Measurements from ENCODE around the gene ARL16. TPM values are rescaled to one million over a fixed set of nuclear protein-coding genes. Genes with fewer than 3 reads are reported as not detected.

The ARL16 gene
- total and polyA plus RNA-seq, 2 experiments from 2014 or later = 40.4 to 54.9 TPM

- TF ChIP-seq CTCF (conservative IDR thresholded peaks at IDR 0.05; ENCODE audit: low read depth in 2 of 2) (no peak), ZNF114 (CRISPR knock-in tag; IDR thresholded peaks at IDR 0.05) (no peak), CREB1 (CRISPR knock-in tag; IDR thresholded peaks at IDR 0.05; ENCODE audit: low read depth) (no peak), ZNF462 (CRISPR knock-in tag; IDR thresholded peaks at IDR 0.05) (no peak), JUNB (IDR thresholded peaks at IDR 0.05; ENCODE audit: unreplicated experiment) (no peak), ZNF331 (CRISPR knock-in tag; IDR thresholded peaks at IDR 0.05; ENCODE audit: low read depth) (no peak), EZH2phosphoT487 (IDR thresholded peaks at IDR 0.05; ENCODE audit: unreplicated experiment) (no peak)
These were observed 12.2 kb upstream of the ARL16 start (continued) for GRCh38 chr17:81695801-81696200.

- H3F3A ChIP-seq (replicated peaks; ENCODE audit: low read depth) = 0 out of 2 replicates have a peak, but pooled peaks cover 11% of the 10 kb centered on the region
- peaks cover 4% of the 10 kb centered on the region; the same call in 1 of the 2 replicates for H4K20me1 ChIP-seq (replicated peaks; ENCODE audit: insufficient read depth)
- Mint-ChIP-seq H3K27me3 (ENCODE audit: insufficient read depth, low read depth, poor library complexity) (peaks cover 8% of the 10 kb centered on the region), H3K4me3 (no peak overlapping the region), H3K4me1 (no peaks in the 10 kb centered on the region; the same call in 2 of the 3 replicates), H3K27ac (no peak overlapping the region), H3K9me3 (no peaks in the 10 kb centered on the region), H3K36me3 (ENCODE audit: low read depth) (peaks cover 45% of the 10 kb centered on the region)
- no peak overlapping the region for H2AFZ ChIP-seq
- no peaks in the 10 kb centered on the region for H3K27me3 ChIP-seq (ENCODE audit: insufficient read depth)
- peaks cover 16% of the 10 kb centered on the region for H3K79me2 ChIP-seq (replicated peaks; ENCODE audit: insufficient read depth)
- no peak for ATAC-seq
- H3K27ac ChIP-seq (ENCODE audit: low read depth) = no peak overlapping the region
- no peaks in the 10 kb centered on the region for H3K9me2 ChIP-seq (ENCODE audit: insufficient read depth)
- H3K36me3 ChIP-seq (ENCODE audit: insufficient read depth) = no peaks in the 10 kb centered on the region
- no peak overlapping the region for H3K4me3 ChIP-seq
- DNase-seq (ENCODE audit: low spot score) = no peak
- TF ChIP-seq EZH2phosphoT487 (IDR thresholded peaks at IDR 0.05; ENCODE audit: unreplicated experiment) (no peak), ETS1 (IDR thresholded peaks at IDR 0.05) (no peak)
- no peaks in the 10 kb centered on the region for H3K4me1 ChIP-seq (ENCODE audit: insufficient read depth)
- no peak overlapping the region for H3K4me2 ChIP-seq
These were observed 11.6 kb upstream of the ARL16 start for GRCh38 chr17:81695211-81695610.

All from GM23338 (cell line).